ENCODE data around the gene NR2F6. TPM values are rescaled to one million over a fixed set of nuclear protein-coding genes. Genes with fewer than 3 reads are reported as not detected.
A peak's percentile ranks its signal among the peaks of the same experiment; 100 is the strongest.

Gene NR2F6
- total and polyA plus RNA-seq, 2 of the 4 experiments (the other 2 are of a cell fraction) = 8.4 to 20.5 TPM

DNA sequence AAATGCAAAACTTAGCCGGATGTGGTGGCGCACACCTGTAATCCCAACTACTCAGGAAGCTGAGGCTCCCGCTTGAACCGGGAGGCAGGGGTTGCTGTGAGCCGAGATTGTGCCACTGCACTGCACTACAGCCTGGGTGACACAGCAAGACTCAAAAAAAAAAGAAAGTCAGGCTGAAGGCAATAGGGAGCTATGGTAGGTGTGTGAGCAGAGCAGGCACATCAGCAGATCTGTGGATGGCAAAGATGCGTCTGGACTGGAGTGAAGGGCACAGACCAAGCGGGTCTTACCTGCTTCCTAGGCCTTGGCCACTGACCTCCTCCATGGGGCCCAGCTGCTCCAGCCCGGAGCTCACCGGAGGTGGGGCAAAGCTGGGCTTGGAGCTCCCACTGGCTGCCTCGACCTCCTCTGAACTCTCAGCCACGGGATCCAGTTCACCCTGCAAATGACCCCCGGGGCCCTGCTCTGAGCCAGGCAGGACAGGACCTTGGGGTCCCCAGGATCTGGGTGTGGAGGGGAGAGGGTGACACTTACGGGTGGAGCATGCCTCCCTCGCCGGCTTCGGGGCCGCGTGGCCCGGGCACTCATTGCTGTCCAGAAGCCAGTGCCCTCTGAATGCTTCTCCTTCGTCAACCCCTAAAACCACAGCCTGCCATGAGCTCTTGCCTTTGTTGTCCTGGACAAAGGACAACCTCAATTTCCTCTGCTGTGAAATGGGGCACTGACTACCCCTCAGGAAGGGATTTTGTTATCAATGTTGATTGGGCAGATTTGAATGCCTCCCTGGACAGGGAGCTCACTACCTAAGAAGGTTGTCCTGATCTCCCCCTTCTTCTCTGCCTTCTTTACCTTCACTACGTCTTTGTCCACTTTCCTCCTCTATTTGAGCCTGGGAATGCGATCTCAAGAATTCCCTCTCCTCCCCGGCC lies 18.3 kb upstream of the NR2F6 start:
- no peak overlapping the region for H2BK120ac ChIP-seq (ENCODE audit: low read depth, low read length)
- H3K18ac ChIP-seq (ENCODE audit: low read depth, low read length) = no peak overlapping the region
- intact Hi-C loops (cut with micrococcal nuclease) (no loop called here), dilution Hi-C loops (cut with HindIII; ENCODE audit: low sequenced_read_pairs, unreplicated experiment) (no loop called here), in situ Hi-C loops (cut with MboI; ENCODE audit: low sequenced_read_pairs) (no loop called here)
- DNase-seq = no peak
- peaks cover 0 to 17% of the 10 kb centered on the region in 2 experiments; a peak in 2 of 4 replicates for H3K79me1 ChIP-seq (ENCODE audit: low read depth in 1 of 2, low read length in 2 of 2)
- no peak overlapping the region for H2BK20ac ChIP-seq (ENCODE audit: low read depth, low read length)
- no peak overlapping the region for H3K27ac ChIP-seq (ENCODE audit: insufficient read depth, low read length)
- no peak overlapping the region for H3K4me2 ChIP-seq (ENCODE audit: low read depth, low read length)
- H4K8ac ChIP-seq (ENCODE audit: low read depth in 2 of 2, low read length in 2 of 2) = no peak overlapping the region
- TF ChIP-seq MXI1 (IDR thresholded peaks at IDR 0.05; ENCODE audit: borderline replicate concordance, low read depth, low read length) = no peak
- no peak for TF ChIP-seq CHD1 (IDR thresholded peaks at IDR 0.05; ENCODE audit: low read depth, low read length)
- TF ChIP-seq CEBPB (IDR thresholded peaks at IDR 0.05; ENCODE audit: low read depth, low read length) = no peak
- no peak for TF ChIP-seq POLR2A (IDR thresholded peaks at IDR 0.05; ENCODE audit: low read depth, low read length)
- CTCF ChIA-PET = interaction anchor here (1.3 kb wide), 1 partner anchor 196 kb away, joined by 6 read pairs; no protein-coding TSS in a partner anchor
- H3K9me1 ChIP-seq (ENCODE audit: insufficient read depth, low read length) = peaks cover 4% of the 10 kb centered on the region
- BruUV-seq (replicated peaks) = no TSS peak
- peaks cover 10% of the 10 kb centered on the region for H3K9me3 ChIP-seq (ENCODE audit: control insufficient read depth, insufficient read depth, low read length)
- H3K27me3 ChIP-seq (ENCODE audit: control insufficient read depth, insufficient read depth, low read length) = no peaks in the 10 kb centered on the region
- no peak overlapping the region for H3K4ac ChIP-seq (ENCODE audit: low read depth, low read length)
- H3K4me1 ChIP-seq (ENCODE audit: control insufficient read depth, insufficient read depth, low read length) = no peaks in the 10 kb centered on the region; the same call in 1 of the 2 replicates
- H3K36me3 ChIP-seq (ENCODE audit: control insufficient read depth, insufficient read depth, low read length) = peaks cover under 1% of the 10 kb centered on the region; the same call in 1 of the 2 replicates
- no peak overlapping the region for H2BK15ac ChIP-seq (ENCODE audit: low read depth, low read length)
- no peak overlapping the region for H3K9ac ChIP-seq (ENCODE audit: low read depth, low read length)
- no peak overlapping the region for H2AK5ac ChIP-seq (ENCODE audit: low read depth, low read length)
- POLR2A ChIA-PET (ENCODE audit: unreplicated experiment) = no interaction called here
- H2AK9ac ChIP-seq (replicated peaks; ENCODE audit: low read depth, low read length, poor library complexity) = peak overlapping the region; percentile 1
- H3K14ac ChIP-seq (replicated peaks; ENCODE audit: low read depth, low read length) = no peak overlapping the region
- H2BK5ac ChIP-seq (ENCODE audit: low read depth, low read length, poor library complexity, severe bottlenecking) = no peak overlapping the region
- ATAC-seq (ENCODE audit: low read depth) = no peak
- H4K91ac ChIP-seq (ENCODE audit: insufficient read depth, low read depth, low read length) = no peak overlapping the region
- no peak overlapping the region for H4K5ac ChIP-seq (ENCODE audit: low read depth, low read length)
- no peak overlapping the region for H3K4me3 ChIP-seq (ENCODE audit: insufficient read depth, low read depth, low read length)
- 0 out of 2 replicates have a peak, but pooled peaks cover 4% of the 10 kb centered on the region for H4K20me1 ChIP-seq (ENCODE audit: insufficient read depth, low read length)
- no peak overlapping the region for H2AFZ ChIP-seq (replicated peaks; ENCODE audit: low read length, poor library complexity)
- no peak overlapping the region for H3K23ac ChIP-seq (ENCODE audit: low read depth, low read length)
- H3K56ac ChIP-seq (ENCODE audit: extremely low read depth, insufficient read depth, low read length) = no peak overlapping the region
- 86% methylated on average over 7 of the region's 23 CpGs; no CpG with 5 or more reads in 1 of the 2 experiments for WGBS, 2 experiments (ENCODE audit: extremely low coverage in 2 of 2, insufficient read length in 1 of 2)

All from IMR-90 (cell line).